ENCODE results near the gene TOP3B.

The TOP3B gene

DNA sequence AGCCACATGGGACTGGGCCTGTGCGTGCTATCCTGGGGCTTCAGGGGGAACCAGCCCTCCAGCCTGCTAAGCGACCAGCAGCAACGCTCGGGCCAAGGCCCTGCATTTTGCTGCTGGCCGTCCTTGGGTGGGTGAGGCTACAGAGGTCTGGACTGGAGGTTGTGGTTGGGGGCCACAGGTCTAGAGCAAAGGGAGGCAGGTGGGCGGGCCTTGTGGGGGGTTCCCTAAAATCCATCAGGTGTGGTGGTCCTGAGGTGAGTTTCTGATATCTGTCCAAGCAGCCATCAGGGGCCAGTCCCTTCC, 64.7 kb downstream of the TOP3B start:
- TF ChIP-seq GATA2 (IDR thresholded peaks at IDR 0.05; ENCODE audit: low read depth, low read length) (no peak), GATA3 (IDR thresholded peaks at IDR 0.05; ENCODE audit: low read depth, low read length) (no peak)

DNA sequence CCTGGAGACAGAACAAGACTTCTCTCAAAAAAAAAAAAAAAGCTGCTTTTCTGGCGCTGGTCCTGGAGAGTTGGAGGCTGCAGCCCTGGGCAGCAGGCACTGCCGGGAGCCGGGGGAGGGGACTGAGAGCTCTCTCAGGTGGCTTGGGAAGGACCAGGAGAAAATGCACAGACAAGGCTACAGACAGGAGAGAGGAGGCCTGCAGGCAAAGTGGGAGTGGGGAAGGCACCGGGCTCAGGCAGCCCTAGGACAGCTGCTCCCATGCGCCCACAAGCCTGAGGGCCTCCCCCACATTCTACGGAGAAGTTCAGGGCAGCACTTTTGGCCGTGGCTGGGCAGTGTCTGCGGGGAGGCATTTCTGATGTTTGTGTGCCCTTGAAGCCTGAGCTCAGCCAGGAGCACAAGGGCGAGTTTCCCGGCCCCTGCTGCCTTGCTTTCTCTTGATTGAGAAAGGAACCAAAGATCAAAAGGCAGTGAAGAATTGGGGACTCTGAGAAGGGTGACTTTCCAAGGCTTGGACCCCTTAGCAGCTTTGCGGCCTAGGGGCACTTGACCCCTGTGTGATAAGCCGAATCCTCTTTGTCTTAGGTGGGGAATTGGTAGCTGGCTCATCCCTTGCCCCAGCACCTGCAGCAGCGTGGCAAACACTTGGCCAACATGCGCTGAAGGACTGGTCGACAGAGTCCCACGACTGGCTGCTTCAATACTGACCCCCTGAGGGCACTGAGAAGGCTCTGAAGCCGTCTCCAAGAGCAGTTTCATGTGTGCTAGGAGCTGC, 65.2 kb downstream of the TOP3B start:
- TF ChIP-seq GATA3 (IDR thresholded peaks at IDR 0.05; ENCODE audit: low read depth, low read length) = no peak
- no peak for TF ChIP-seq GATA2 (IDR thresholded peaks at IDR 0.05; ENCODE audit: low read depth, low read length)

DNA sequence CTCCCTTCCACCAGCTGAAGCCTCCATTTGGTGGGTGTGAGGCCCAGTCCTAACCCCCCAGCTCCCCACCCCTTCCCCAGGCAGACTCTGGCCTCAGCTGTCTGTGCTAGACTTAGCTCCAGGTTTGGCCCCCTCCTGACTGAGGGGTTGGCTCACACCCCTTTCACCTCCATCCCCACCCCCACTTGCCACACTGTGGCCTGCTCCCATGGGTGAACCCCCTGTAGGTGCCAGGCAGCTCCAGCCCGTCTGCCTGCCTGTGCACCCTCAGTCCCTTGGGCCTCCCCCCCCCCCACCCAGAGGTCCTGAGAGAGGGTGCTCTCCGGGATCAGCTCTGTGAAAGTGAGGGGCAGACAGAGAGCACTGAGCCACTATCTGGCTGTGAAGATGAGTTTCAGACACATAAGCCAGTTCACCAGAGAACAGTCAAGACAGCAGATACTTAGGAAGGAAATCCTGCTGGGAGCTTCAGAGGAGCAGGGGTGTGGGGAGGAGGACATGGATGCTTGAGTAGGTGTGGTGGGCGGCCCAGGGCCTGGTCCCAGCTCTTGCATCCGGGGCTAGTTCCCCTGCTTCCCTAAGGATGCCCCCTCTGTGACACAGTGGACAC, 66.2 kb downstream of the TOP3B start:
- TF ChIP-seq GATA3 (IDR thresholded peaks at IDR 0.05; ENCODE audit: low read depth, low read length) (no peak), GATA2 (IDR thresholded peaks at IDR 0.05; ENCODE audit: low read depth, low read length) (no peak)

DNA sequence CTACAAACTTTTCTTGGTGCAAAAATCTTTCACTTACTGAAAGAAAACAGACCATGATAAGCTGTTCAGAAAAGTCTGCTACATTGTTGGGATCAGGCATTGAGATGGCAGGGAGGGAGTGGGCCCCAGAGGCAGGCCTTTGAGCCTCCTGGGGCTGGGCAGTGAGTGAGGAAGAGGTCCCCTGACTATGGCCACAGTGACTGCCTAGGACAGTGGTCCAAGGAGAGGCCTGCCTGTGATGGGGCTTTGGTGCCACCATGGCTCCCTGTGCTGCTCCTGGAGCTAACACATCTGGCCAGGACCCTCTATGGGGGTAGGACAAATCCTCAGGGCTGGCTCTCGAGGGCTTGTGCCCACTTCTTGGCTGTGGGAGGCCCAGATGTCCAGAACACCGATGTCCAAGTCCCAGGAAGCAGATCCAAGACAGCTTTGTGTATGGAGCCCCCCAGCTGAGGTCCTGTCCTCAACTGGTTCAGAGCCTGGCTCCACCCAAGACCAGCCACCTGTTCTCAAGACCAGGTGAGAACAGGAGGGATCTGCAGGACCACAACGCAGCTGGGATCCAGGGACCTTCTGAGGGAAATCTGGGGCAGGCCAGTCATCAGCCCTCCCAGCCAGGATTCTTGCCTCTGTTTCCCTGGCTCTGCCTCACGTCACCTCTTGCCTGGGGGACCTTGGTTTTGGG, 66.8 kb downstream of the TOP3B start:
- TF ChIP-seq GATA3 (IDR thresholded peaks at IDR 0.05; ENCODE audit: low read depth, low read length) = no peak
- no peak for TF ChIP-seq GATA2 (IDR thresholded peaks at IDR 0.05; ENCODE audit: low read depth, low read length)

DNA sequence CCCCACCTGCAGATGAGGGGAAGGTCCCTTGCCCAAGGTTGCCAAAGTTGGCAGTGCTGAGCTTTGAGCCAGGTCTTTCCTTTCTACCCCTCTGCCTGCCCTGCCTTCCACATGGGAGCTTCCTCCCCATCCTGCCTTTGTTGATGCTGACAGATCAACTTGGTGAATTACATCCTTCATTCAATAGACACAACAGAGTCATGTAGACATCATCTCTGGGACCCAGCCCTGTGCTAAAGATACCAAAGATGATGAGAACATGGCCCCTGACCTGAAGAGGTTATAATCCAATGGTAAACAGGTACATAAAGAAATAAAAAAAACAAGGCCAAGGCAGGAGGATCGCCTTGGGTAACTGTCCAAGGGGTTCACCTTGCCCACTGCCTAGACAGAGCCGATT, 72.7 kb downstream of the TOP3B start:
- TF ChIP-seq GATA2 (IDR thresholded peaks at IDR 0.05; ENCODE audit: low read depth, low read length) (no peak), GATA3 (IDR thresholded peaks at IDR 0.05; ENCODE audit: low read depth, low read length) (no peak)

DNA sequence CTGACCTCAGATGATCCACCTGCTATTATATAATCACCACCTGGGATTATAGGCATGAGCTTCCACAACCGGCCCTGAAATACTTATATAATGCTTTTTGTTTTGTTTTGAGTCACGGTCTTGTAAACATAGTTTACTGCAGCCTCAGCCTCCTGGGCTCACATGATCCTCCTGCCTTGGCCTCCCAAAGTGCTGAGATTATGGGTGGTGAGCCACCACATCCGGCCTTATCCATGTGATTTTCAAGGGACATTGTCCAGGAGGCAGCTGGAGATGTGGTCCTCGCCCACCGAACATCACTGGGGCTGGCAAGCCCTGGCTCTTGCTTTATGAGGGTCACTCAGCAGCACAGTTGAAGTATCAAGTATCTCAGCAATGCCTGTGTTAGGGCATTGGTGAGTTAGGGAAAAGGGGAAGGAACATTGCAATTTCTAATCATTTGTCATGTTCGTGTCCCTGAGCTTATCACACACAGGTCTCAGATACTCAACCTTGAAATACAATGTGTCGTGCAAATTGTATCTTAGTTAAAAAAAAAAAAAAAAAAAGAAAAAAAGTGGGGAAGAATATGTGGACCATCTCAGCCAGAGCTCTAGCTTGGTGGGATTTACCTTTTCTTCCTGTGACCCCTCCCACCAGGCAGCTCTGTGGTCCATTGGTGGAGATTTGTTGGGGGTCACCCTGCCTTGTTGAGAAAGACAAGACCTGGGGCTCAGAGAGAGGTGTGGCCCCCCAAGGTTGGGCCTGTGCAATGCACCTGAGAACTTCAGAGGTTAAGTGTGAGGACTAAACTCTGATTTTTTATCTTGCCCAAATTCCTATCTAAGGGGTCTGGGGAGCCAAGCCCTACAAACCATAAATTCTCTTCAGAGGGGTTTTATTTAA, 74.7 kb downstream of the TOP3B start:
- TF ChIP-seq GATA2 (IDR thresholded peaks at IDR 0.05; ENCODE audit: low read depth, low read length) (no peak), GATA3 (IDR thresholded peaks at IDR 0.05; ENCODE audit: low read depth, low read length) (no peak)
